HG03175 (cell line): Measurements from ENCODE around the gene CYB5B.

ENCODE experiments used
- ATAC-seq: cut with Tn5 transposase; IDR thresholded peaks from one replicate; pipeline ENCODE4 v1.9.1; 2021; ENCODE audit warnings: mild to moderate bottlenecking, moderate library complexity; ENCODE audit not compliant: unreplicated experiment

Gene CYB5B

DNA sequence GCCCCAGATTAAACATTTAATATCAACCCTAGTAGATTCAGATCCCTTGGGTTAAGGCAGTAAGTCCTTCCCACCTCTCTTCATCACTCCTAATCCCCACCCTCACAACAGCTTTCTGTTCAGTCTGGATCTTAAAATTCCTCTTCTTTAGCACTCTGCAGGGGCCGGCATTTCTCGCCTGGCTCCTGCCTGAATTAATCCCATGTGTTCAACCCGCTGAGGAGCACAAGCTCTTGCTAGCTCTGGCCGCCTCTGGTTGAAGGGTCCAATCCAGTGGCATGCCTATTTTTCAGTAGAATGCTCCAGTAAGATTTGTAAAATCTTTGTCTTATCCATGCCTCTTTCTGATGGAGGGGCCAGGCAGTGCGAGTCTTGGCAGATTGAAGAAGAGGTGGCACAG lies 59.2 kb downstream of the CYB5B start:
- no peak for ATAC-seq

DNA sequence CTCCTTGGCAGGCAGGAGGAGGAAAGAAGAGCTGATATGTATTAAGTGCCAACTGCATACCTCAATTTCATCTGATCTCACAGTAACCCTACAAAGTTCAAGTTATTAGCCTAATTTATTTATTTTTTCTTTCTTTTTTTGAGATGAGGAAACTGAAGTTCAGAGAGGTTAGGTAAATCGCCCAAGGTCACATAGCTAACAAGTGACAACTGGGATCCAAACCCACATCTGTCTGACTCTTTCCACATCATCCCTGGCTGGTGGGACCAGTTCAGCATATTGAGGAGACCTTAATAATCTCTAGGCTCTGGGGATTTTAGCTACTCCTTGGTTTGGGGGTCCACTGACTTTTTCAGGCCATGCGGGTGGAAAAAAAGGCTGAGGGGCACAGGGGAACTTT lies 60.9 kb downstream of the CYB5B start:
- ATAC-seq = no peak

DNA sequence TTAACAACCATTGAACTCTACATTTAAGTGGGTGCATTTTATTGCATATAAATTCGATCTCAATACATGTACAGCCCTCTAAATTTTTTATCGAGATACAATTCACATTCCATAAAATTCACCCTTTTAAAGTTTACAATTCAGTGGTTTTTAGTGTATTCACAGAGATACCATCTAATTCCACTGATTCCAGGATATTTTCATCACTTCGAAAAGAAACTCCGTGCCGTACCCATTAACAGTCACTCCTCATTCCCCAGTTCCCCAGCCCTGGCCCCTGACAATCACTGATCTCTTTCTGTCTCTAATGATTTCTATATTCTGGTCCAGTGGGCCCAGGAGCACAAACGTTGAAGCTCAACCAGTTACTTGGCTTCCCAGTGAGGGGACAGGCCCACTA lies 61.4 kb downstream of the CYB5B start:
- no peak for ATAC-seq

DNA sequence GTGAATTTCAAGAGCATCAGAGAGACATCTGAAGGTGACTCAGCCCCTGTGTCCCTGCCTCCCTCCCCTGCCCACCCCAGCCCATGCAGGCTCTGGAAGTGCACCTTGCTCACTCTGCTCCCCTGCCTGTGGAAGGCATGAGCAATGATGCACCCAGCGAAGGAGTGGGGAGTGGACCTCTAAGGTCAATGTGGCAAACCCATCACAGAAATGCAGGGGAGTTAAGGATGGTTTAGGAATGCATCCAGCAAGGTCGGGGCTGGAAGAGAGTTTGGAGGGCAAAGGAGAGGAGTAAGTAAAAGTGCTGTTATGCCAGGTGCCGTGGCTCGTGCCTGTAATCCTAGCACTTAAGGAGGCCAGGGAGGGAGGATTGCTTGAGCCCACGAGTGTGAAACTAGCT lies 61.9 kb downstream of the CYB5B start:
- no peak for ATAC-seq

DNA sequence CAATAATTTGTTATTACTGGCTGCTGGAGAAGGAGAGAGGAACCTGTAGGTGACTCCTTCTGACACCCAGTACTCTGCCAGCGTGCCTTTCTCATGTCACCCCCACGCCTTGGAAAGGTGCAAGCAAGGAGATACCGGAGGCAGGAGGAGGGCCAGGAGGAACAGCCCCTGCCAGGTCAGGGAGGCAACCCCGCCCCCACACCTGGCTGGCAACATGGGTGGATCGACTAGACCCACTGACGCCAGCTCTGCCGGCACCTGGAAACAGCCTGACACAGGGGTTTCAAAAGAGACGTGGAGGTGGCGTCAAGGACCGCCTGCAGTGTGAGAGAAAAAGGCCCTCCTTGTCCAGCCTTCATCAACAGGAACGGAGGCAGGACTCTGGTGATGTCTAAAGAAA lies 62.3 kb downstream of the CYB5B start:
- no peak for ATAC-seq

DNA sequence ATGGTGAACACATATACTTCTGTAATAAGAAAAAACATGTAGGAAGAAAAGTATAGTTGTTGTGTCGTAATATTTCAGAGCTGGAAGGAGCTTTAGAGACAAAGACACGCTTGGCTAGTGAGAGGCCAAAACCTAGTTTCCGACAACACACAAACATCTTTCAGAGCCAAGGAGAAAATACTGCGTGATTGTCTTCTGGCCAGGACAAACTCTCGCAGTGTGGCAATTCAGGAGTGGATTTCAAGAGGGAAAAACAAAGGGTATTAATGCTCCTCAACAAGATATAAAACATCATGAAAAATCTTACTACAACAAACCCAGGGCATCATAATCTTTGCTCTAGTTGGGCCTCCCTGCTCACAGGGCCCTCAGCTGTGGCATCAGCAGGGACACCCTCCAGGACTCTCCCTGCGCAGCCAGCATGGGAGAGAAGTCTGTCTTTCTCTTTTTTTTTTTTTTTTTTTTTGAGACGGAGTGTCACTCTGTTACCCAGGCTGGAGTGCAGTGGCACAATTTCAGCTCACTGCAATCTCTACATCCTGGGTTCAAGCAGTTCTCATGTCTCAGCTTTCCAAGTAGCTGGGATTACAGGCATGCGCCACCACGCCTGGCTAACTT lies 66.4 kb downstream of the CYB5B start:
- ATAC-seq = no peak

DNA sequence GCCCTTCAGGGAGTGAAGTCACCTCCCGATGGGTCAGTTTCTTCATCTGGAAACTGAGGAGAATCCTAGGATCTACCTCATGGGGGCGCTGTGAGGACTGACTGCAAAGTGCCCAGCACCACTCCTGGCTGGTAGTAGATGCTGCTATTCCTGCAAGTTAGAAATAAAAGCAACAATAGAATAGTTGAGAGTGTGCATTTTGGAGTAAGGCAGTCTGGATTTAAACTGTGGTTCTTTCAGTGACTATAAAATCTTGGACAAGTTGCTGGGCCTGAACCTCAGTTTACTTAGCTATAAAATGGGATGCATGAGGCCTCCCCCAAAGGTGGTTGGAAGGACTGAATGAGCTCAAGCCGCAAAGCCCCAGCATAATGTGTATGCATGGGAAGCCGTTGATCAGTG lies 70.6 kb downstream of the CYB5B start:
- ATAC-seq = no peak

DNA sequence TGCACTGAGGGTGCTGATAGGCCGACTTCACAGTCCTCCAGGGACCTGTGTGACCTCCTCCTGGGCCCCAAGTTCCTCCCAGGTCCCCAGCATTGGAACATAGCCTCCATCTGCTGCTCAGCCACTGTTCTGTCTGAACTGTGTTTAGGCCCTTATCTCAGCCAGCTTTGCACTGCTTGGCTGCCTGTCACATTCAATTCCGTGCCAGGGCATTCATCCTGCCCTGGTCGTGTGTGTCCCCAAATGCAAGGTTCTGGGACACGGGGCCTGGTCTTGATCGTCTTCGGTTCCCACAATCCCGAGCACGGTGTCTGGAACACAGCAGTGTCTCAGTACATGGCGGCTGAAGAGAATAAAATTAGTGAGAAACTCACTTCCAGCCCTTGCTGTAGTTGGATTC lies 71.4 kb downstream of the CYB5B start:
- no peak for ATAC-seq

DNA sequence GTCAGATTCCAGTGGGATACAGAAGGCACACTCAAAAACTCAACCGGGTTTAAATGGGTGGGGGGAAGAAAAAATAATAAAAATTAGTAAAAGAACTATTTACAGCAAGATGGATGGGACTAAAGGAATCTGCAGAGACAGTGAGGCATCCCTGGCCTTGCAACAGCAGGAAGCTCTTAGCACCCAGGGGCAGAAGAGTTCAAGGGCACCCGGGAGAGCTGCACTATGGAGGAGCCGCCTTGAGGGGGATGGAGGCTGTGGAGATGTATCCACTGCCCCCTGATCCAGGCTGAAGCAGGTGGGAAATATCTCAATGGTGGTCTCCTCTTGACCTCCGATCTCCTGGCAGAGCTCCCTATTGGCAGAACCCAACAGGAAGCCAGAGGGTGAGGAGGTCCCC lies 72.0 kb downstream of the CYB5B start:
- no peak for ATAC-seq

DNA sequence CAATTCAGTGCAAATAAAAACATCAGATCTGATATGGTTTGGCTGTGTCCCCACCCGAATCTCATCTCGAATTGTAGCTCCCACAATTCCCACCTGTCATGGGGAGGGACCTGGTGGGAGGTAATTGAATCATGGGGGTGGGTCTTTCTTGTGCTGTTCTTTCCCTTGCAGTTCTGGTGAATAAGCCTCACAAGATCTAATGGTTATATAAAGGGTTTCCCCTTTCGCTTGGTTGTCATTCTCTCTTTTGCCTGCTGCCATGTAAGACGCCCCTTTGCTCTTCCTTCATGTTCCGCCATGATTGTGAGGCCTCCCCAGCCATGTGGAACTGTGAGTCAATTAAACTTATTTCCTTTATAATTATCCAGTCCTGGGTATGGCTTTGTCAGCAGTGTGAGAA lies 72.5 kb downstream of the CYB5B start:
- ATAC-seq = no peak

DNA sequence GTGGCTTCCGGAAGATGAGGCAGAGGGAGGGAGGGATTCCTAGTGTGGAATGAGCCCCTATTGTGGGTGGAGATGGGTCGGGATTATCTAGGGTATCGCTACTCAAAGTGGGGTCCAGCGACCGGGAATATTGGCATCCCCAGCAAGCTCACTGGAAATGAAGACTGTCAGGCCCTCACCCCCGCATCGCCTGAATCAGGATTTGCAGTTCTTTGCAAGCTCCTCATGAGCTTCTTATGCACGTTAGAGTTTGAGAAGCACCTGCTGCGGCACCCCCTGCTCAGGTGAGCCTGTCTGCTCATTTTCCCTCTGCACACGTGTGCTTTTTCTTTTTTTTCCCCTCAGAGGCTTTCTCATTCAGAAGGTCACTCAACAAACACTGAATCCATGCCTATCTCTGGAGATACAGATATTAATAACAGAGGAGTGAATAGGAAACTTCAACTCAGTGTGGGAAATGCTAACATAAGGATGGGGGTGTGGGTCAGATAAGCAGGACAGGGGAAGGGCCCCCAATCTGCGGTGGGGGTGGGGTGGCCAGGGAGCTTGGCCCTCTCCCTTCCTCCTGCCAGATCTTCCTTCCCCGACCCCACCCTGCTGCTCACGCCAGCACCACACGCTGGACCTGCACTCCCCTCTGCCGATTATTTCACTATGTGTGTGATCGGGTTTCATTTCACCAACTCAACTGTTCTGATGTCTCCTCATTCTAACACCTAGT lies 73.6 kb downstream of the CYB5B start:
- no peak for ATAC-seq

DNA sequence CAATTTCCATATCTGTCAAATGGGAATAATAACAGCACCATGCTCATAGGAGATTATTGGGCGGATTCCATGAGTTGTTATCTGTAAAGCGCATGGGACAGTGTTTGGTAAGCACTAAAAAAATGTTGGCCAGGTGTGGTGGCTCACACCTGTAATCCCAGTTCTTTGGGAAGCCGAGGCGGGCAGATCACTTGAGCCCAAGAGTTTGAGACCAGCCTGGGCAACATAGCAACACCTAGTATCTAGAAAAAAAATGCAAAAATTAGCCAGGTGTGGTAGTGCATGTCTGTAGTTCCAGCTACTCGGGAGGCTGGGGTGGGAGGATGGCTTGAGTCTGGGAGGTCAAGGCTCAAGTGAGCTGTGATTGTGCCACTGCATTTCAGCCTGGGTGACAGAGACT lies 74.5 kb downstream of the CYB5B start:
- ATAC-seq = no peak

DNA sequence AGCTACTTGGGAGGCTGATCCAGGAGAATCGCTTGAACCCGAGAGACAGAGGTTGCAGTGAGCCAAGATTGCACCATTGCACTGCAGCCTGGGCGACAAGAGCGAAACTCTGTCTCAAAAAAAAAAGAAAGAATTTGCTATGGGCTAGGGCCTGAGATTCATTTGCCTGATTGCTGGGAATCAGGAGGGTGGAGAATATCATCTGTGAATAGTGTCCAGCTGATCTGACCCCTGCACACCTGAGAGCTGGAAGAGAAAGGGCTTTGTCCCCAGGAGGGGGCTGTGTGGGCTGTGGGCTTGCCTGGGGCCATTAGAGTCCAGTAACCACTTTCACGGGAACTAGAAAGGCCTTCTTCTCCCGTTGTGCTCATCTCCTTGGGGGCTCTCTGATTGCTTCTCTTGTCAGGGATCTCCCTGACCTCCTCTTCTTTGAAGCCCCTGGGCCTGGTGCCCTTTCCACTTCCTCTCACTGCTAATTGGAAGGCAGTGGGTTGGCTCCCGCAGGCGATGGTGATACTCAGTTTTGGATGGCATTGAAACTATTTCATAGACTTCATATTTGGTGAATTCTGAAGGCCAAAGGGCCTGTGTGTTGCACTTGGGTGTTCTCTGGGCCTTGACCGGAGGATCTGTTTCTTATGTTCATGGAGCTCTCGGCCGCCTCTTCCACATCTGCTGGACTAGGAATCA lies 75.3 kb downstream of the CYB5B start:
- ATAC-seq = no peak

DNA sequence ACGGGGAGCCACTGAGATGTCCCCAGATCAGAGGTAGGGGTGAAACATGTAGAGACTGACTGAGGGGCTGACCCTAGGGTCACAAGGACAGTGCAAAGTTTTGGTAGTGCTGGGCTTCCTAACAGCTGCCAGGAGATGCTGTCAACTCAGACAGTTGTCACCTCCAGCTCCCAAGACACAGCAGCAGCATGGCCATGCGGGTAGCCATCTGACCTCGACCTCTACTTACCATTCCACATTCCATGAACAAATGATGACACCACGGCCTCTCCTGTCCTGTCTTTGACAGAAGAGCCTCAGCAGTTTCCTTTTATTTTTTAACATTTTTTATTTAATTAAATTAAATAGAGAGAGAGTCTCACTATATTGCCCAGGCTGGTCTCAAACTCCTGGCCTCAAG lies 76.1 kb downstream of the CYB5B start:
- ATAC-seq = no peak

DNA sequence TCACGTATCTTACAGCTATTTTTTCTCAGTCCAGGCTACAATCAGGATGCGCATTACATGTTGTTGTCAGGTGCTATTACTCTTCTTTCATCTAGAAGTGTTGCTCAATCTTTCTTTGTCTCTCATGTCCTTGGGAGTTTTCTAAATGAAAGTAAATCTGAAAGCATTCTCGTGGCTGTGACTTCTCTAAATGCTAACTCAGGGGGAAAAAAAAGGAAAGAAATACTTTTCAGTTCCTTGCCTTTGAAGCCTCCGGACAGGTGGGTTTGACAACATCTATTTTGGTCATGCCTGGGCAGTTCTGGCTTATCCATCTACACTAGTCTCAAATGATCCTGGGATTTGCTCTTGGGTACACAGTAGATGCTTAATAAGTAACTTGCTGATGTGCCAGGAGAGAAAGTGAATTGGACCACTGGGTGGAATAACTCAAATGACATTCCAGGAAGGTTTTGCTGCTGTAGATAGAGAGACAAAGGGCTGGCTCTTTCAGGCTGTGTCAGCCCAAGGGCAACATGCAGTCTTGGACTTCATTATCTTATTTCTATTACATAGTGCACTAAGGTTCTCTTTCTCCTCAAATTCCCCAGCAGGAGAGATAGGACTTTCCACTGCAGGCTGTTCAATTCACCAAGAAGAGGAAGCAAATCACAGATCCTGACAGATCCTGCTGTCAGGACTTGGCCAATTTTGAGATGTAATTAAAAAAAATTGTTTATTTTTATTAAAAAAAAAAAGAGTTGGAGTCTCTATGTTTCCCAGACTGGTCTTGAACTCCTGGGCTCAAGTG lies 77.7 kb downstream of the CYB5B start:
- no peak for ATAC-seq

DNA sequence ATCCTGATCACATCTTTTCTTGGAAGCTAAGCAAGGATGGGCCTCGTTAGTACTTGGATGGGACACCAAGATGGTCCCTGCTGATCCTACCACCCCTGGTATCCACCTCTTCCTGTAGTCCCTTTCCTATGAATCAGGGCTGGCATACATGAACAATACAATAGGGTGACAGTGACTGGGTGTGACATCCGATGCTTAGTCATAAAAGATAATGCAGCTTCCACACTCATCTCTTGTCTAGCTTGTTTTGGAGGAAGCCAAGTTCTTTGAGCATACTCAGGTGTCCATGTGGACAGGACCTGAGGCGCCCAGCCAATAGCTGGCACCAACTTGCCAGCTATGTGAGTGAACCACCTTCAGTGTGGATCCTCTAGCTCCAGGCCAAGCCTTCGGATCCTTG lies 78.8 kb downstream of the CYB5B start:
- ATAC-seq = no peak

DNA sequence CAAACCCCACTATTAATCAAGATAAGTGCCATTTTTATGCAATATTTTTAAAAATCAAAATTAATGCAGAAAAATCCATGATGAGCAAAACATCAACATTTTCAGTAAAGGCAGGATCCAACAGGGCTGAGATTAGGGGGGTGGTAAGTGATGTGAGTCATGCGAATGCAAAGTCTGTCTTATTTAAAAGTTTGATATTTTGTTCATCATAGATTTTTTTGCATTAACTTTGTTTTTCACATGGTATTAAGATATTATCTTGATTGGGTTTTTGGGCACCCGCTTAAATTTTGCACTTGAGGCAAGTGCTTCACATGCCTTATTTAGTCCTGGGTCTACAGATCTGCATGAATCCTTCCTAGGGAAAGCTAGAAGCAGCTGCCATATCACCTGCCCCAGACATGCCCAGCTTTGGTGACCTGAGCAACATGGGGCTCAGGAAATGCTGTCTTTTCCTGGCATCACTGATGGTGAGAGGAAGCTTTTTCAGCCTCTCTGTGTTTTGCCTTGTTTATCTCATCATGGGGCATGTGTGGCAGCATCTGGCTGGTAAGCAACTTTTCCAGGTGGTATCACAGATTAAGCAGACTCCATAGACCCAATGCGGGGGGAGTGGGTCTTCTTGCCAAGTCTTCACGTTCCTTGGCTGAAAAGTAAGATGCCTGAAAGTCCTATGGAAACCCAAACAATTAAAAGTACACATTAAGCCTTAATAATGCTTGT lies 83.8 kb downstream of the CYB5B start:
- no peak for ATAC-seq

DNA sequence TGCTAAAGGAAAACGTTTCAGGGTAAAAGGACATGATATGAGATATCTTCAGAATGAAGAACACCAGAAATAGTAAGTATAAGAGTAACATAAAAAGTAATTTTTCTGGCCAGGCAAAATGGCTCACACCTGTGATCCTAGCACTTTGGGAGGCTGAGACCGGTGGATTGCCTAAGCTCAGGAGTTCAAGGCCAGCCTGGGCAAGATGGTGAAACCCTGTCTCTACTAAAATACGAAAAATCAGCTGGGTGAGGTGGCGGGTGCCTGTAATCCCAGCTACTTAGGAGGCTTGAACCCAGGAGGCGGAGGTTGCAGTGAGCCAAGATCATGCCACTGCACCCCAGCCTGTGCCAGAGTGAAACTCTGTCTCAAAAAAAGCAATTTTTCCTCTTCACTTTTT lies 84.7 kb downstream of the CYB5B start:
- ATAC-seq = no peak

DNA sequence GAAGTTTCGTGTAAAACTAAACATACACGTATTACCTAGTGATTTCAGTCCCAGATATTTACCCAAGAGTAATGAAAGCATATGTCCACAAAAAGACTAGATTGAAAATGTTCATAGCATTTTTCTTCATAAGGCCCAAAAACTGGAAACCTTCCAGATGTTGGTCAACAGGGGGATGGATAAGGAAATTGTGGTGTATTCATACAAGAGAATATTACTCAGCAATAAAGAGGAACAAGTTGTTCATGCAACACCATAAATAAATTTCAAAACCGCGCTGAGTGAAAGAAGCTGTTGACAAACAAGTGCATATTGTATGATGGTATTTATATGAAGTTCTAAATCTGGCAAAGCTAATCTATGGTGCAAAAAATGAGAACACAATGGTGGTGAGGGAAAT lies 87.2 kb downstream of the CYB5B start:
- ATAC-seq = no peak

DNA sequence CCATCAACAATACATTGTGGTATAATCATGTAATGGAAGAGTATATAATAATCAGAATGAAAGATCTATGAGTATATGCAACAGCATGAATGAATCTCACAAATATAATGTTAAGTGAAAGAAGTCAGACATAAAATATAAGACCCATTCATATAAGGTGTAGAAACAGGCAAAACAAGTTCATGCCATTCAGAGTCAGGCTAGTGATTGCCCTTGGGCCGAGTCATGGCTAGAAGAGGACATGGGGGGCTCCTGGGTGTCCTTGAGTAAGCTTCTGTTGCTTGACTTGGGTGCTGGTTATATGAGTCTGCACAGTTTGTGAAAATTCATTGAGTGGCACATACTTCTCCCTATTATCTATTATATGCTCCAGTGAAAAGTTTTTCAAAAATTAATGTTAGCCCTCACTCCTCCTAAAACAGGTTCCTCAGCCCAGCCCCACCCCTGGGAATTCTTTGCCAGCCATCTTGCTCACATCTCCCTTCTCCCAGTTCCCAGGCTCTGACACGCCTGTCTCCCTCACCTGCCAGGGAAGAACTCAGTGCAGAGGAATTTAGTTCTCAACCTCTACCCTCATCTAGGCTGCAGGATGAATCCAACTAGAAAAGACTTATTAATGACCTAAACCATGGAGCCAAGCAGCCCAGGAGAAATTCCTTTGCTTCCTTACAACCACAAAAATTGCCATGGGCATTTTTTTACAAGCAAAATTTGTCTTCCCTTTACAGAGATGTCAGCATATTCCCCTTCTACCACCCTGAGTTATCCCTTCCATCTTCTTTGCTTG lies 89.0 kb downstream of the CYB5B start:
- no peak for ATAC-seq
